ENCODE measurements around the gene CLDN34. TPM values are rescaled to one million over a fixed set of nuclear protein-coding genes. Genes with fewer than 3 reads are reported as not detected.

The CLDN34 gene
- total and polyA plus RNA-seq, 4 donors, result 0.36 TPM; not detected in 3

- 70 to 76% methylated on average over 4 of the region's 4 CpGs for WGBS, 2 donors
- no peak for ATAC-seq (ENCODE audit: low FRiP score)
Observed at GRCh38 chrX:10006770-10007169, 39.6 kb downstream of the CLDN34 start.

GRCh38 chrX:10007621-10008020 lies 40.5 kb downstream of the CLDN34 start:
- H3K27ac ChIP-seq (ENCODE audit: low read depth in 1 of 2, low read length in 2 of 2), result no peak overlapping the region
- H3K27me3 ChIP-seq (ENCODE audit: control insufficient read depth in 1 of 2, insufficient read depth in 2 of 2, low read length in 1 of 2), result no peaks in the 10 kb centered on the region
- ATAC-seq (ENCODE audit: low FRiP score) (no peak), DNase-seq (no peak)
- H3K9me3 ChIP-seq (ENCODE audit: control insufficient read depth, low read length), result no peaks in the 10 kb centered on the region
- no peaks in the 10 kb centered on the region for H3K36me3 ChIP-seq (ENCODE audit: control insufficient read depth in 1 of 2, insufficient read depth in 2 of 2, low read length in 1 of 2)
- intact Hi-C loops (cut with DNase I), result no loop called here
- WGBS, 2 donors, result 74 to 82% methylated on average over 3 of the region's 3 CpGs
- no peaks in the 10 kb centered on the region for H3K4me1 ChIP-seq (ENCODE audit: control insufficient read depth in 1 of 2, insufficient read depth in 2 of 2, low read length in 2 of 2)
- no peak overlapping the region for H3K4me3 ChIP-seq (ENCODE audit: low read length in 2 of 2)

More at GRCh38 chrX:10006770-10007169, 39.6 kb downstream of the CLDN34 start:
- Histone ChIP-seq H3K4me3 (ENCODE audit: low read length in 2 of 2) (no peak overlapping the region), H3K36me3 (ENCODE audit: control insufficient read depth in 1 of 2, insufficient read depth in 2 of 2, low read length in 1 of 2) (no peaks in the 10 kb centered on the region), H3K4me1 (ENCODE audit: control insufficient read depth in 1 of 2, insufficient read depth in 2 of 2, low read length in 2 of 2) (no peaks in the 10 kb centered on the region), H3K9me3 (ENCODE audit: control insufficient read depth, low read length) (no peaks in the 10 kb centered on the region), H3K27ac (ENCODE audit: low read depth in 1 of 2, low read length in 2 of 2) (no peak overlapping the region), H3K27me3 (ENCODE audit: control insufficient read depth in 1 of 2, insufficient read depth in 2 of 2, low read length in 1 of 2) (no peaks in the 10 kb centered on the region)
- no peak for DNase-seq
- intact Hi-C loops (cut with DNase I), result no loop called here

GRCh38 chrX:10008483-10009056 lies 41.4 kb downstream of the CLDN34 start:
- H3K27ac ChIP-seq (ENCODE audit: low read depth in 1 of 2, low read length in 2 of 2), result no peak overlapping the region
- H3K27me3 ChIP-seq (ENCODE audit: control insufficient read depth in 1 of 2, insufficient read depth in 2 of 2, low read length in 1 of 2), result no peaks in the 10 kb centered on the region
- no peaks in the 10 kb centered on the region for H3K9me3 ChIP-seq (ENCODE audit: control insufficient read depth, low read length)
- no peak for DNase-seq
- H3K4me3 ChIP-seq (ENCODE audit: low read length in 2 of 2), result no peak overlapping the region
- no peak for ATAC-seq (ENCODE audit: low FRiP score)
- H3K36me3 ChIP-seq (ENCODE audit: control insufficient read depth in 1 of 2, insufficient read depth in 2 of 2, low read length in 1 of 2), result no peaks in the 10 kb centered on the region
- intact Hi-C loops (cut with DNase I), result no loop called here
- 67 to 73% methylated on average over 2 of the region's 2 CpGs for WGBS, 2 donors
- no peaks in the 10 kb centered on the region for H3K4me1 ChIP-seq (ENCODE audit: control insufficient read depth in 1 of 2, insufficient read depth in 2 of 2, low read length in 2 of 2)

- no peaks in the 10 kb centered on the region for H3K36me3 ChIP-seq (ENCODE audit: control insufficient read depth in 1 of 2, insufficient read depth in 2 of 2, low read length in 1 of 2)
- DNase-seq (no peak), ATAC-seq (ENCODE audit: low FRiP score) (no peak)
- no peaks in the 10 kb centered on the region for H3K9me3 ChIP-seq (ENCODE audit: control insufficient read depth, low read length)
- intact Hi-C loops (cut with DNase I), result loop anchor here (5.0 kb wide), 2 partner anchors 103 to 108 kb away; no protein-coding TSS in a partner anchor
- no peak overlapping the region for H3K27ac ChIP-seq (ENCODE audit: low read depth in 1 of 2, low read length in 2 of 2)
- H3K4me3 ChIP-seq (ENCODE audit: low read length in 2 of 2), result no peak overlapping the region
- H3K27me3 ChIP-seq (ENCODE audit: control insufficient read depth in 1 of 2, insufficient read depth in 2 of 2, low read length in 1 of 2), result no peaks in the 10 kb centered on the region
- whole genome bisulfite sequencing, 2 donors, result 13 to 19% methylated on average over 1 of the region's 1 CpG
- no peaks in the 10 kb centered on the region for H3K4me1 ChIP-seq (ENCODE audit: control insufficient read depth in 1 of 2, insufficient read depth in 2 of 2, low read length in 2 of 2)
Observed at GRCh38 chrX:10009741-10010140, 42.6 kb downstream of the CLDN34 start.

GRCh38 chrX:10010686-10011085 lies 43.5 kb downstream of the CLDN34 start:
- intact Hi-C loops (cut with DNase I), result loop anchor here (5.0 kb wide), 2 partner anchors 102 to 107 kb away; no protein-coding TSS in a partner anchor
- H3K27ac ChIP-seq (ENCODE audit: low read depth in 1 of 2, low read length in 2 of 2), result no peak overlapping the region
- DNase-seq, result no peak

GRCh38 chrX:10011261-10011931 lies 44.2 kb downstream of the CLDN34 start:
- H3K9me3 ChIP-seq (ENCODE audit: control insufficient read depth, low read length), result no peaks in the 10 kb centered on the region
- H3K4me3 ChIP-seq (ENCODE audit: low read length in 2 of 2), result no peak overlapping the region
- WGBS, 2 donors, result 47 to 74% methylated on average over 10 of the region's 10 CpGs
- no peak overlapping the region for H3K27ac ChIP-seq (ENCODE audit: low read depth in 1 of 2, low read length in 2 of 2)
- no peaks in the 10 kb centered on the region for H3K4me1 ChIP-seq (ENCODE audit: control insufficient read depth in 1 of 2, insufficient read depth in 2 of 2, low read length in 2 of 2)
- DNase-seq (no peak), ATAC-seq (ENCODE audit: low FRiP score) (no peak)
- no peaks in the 10 kb centered on the region for H3K27me3 ChIP-seq (ENCODE audit: control insufficient read depth in 1 of 2, insufficient read depth in 2 of 2, low read length in 1 of 2)
- intact Hi-C loops (cut with DNase I), result loop anchor here (5.0 kb wide), 2 partner anchors 101 to 106 kb away; no protein-coding TSS in a partner anchor
- no peaks in the 10 kb centered on the region for H3K36me3 ChIP-seq (ENCODE audit: control insufficient read depth in 1 of 2, insufficient read depth in 2 of 2, low read length in 1 of 2)

More at GRCh38 chrX:10010686-10011085, 43.5 kb downstream of the CLDN34 start:
- Histone ChIP-seq H3K4me1 (ENCODE audit: control insufficient read depth in 1 of 2, insufficient read depth in 2 of 2, low read length in 2 of 2) (no peaks in the 10 kb centered on the region), H3K36me3 (ENCODE audit: control insufficient read depth in 1 of 2, insufficient read depth in 2 of 2, low read length in 1 of 2) (no peaks in the 10 kb centered on the region), H3K27me3 (ENCODE audit: control insufficient read depth in 1 of 2, insufficient read depth in 2 of 2, low read length in 1 of 2) (no peaks in the 10 kb centered on the region), H3K9me3 (ENCODE audit: control insufficient read depth, low read length) (no peaks in the 10 kb centered on the region), H3K4me3 (ENCODE audit: low read length in 2 of 2) (no peak overlapping the region)
- no peak for ATAC-seq (ENCODE audit: low FRiP score)
- WGBS, 2 donors, result 40 to 83% methylated on average over 5 of the region's 5 CpGs

- no peak for ATAC-seq (ENCODE audit: low FRiP score)
- intact Hi-C loops (cut with DNase I), result loop anchor here (5.0 kb wide), 2 partner anchors 100 to 105 kb away; no protein-coding TSS in a partner anchor
Observed at GRCh38 chrX:10011991-10012390, 44.8 kb downstream of the CLDN34 start.

GRCh38 chrX:10014462-10015354 lies 47.5 kb downstream of the CLDN34 start:
- intact Hi-C loops (cut with DNase I), result loop anchor here (5.0 kb wide), 3 partner anchors 93 to 103 kb away; no protein-coding TSS in a partner anchor
- peak; percentile 91 for ATAC-seq (ENCODE audit: low FRiP score)
- Histone ChIP-seq H3K9me3 (ENCODE audit: control insufficient read depth, low read length) (no peaks in the 10 kb centered on the region), H3K27ac (ENCODE audit: low read depth in 1 of 2, low read length in 2 of 2) (peak overlapping the region; percentile 79 to 89), H3K36me3 (ENCODE audit: control insufficient read depth in 1 of 2, insufficient read depth in 2 of 2, low read length in 1 of 2) (no peaks in the 10 kb centered on the region), H3K4me3 (ENCODE audit: low read length in 2 of 2) (peak overlapping the region; percentile 54 to 93), H3K27me3 (ENCODE audit: control insufficient read depth in 1 of 2, insufficient read depth in 2 of 2, low read length in 1 of 2) (no peaks in the 10 kb centered on the region), H3K4me1 (ENCODE audit: control insufficient read depth in 1 of 2, insufficient read depth in 2 of 2, low read length in 2 of 2) (no peaks in the 10 kb centered on the region)
- peak; percentile 95 to 96 for DNase-seq
- WGBS, 2 donors, result 0 to 30% methylated on average over 69 to 110 of the region's 110 CpGs

More at GRCh38 chrX:10011991-10012390, 44.8 kb downstream of the CLDN34 start:
- Histone ChIP-seq H3K36me3 (ENCODE audit: control insufficient read depth in 1 of 2, insufficient read depth in 2 of 2, low read length in 1 of 2) (no peaks in the 10 kb centered on the region), H3K4me3 (ENCODE audit: low read length in 2 of 2) (no peak overlapping the region), H3K27ac (ENCODE audit: low read depth in 1 of 2, low read length in 2 of 2) (no peak overlapping the region), H3K27me3 (ENCODE audit: control insufficient read depth in 1 of 2, insufficient read depth in 2 of 2, low read length in 1 of 2) (no peaks in the 10 kb centered on the region), H3K4me1 (ENCODE audit: control insufficient read depth in 1 of 2, insufficient read depth in 2 of 2, low read length in 2 of 2) (no peaks in the 10 kb centered on the region), H3K9me3 (ENCODE audit: control insufficient read depth, low read length) (no peaks in the 10 kb centered on the region)
- WGBS, 2 donors, result 50 to 73% methylated on average over 9 of the region's 9 CpGs
- no peak for DNase-seq

Data from aorta (tissue), 5 donors.